NK-92 (cell line): ENCODE data around the gene ELOVL3.
"Not testable (repeated sequence)": the region's sequence is repeated elsewhere in the genome, so short reads cannot be mapped to it uniquely, and the experiment has no call there.

Source experiments
- DNase-seq: peaks from one replicate; lab custom pipeline; 2025; ENCODE audit not compliant: unreplicated experiment; lab: John Stamatoyannopoulos, UW

The ELOVL3 gene, protein sequence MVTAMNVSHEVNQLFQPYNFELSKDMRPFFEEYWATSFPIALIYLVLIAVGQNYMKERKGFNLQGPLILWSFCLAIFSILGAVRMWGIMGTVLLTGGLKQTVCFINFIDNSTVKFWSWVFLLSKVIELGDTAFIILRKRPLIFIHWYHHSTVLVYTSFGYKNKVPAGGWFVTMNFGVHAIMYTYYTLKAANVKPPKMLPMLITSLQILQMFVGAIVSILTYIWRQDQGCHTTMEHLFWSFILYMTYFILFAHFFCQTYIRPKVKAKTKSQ

DNA sequence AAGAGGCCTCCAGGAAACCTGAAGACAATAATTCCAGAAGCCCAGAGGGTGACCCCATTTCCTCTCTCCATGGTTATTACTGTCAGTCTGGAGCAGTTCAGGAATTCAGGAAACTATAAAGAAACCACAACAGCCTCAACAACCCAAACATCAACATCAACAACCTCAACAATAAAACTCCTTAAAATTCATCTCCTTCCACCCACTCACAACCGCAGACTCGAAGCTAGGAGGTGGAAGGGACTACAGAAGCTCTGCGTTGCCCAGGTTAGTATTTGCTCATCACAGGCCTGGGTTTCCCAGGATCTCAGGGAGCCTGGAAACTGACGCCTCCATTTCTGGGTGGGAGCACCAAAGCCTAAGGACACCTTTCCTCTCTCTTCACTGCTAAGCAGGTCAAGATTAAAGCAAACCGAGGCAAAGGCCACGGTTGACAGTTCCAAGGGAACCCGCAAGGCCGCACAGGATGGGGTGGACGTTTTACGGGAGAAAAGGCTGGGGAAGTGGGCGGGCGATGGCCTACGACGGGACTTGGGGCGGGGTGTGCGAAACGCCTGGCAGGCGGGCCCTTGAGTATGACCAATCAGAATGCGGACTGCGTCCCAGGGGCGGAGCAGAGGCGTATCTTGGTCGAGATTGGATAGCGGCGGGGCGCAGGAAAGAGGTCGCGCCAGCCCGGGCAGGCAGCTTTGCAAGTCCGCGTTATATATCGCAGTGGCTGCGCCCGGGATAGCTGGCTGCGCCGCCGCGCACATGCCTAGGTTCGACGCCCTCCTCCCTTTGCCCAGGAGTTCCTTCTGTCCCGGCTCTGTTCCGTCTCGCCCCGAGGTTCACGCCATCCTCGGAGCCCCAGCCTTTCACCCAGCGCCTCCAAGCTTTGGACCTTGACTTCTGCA, at the start of gene ELOVL3:
Gene ELOVL3 (plus strand): TSS at position 654 of the 896 bp plus-strand sequence. CDS start 250 bp downstream, outside the sequence.
- DNase-seq: no peak

DNA sequence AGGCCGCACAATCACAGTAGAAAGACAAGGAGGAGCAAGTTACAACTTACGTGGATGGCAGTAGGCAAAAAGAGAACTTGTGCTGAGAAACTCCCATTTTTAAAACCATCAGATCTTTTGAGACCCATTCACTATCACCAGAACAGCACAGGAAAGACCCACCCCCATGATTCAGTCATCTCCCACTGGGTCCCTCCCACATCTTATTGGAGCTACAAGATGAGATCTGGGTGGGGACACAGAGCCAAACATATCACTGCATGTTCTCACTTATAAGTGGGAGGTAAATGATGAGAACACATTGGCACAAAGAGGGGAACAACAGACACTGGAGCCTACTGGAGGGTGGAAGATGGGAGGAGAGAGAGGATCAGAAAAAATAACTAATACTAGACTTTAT, 41.5 kb upstream of the ELOVL3 start:
- DNase-seq: no peak

DNA sequence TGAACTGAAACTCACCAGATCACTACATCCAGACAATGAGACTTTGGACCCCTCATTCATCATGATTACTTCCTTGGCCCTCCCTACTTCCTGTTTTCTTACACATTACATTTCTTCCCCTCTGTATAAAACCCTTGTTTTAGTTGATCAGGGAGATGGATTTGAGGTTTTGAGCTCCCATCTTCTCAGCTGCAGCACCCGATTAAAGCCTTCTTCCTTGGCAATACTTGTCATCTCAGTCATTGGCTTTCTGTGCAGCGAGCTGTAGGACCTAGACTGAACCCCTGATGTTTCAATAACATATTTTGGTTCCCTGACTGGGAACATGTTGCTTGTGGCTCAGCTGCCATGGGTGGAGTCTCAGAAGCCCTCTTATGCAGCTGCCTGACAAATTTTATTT, 40.8 kb upstream of the ELOVL3 start:
- DNase-seq: no peak

DNA sequence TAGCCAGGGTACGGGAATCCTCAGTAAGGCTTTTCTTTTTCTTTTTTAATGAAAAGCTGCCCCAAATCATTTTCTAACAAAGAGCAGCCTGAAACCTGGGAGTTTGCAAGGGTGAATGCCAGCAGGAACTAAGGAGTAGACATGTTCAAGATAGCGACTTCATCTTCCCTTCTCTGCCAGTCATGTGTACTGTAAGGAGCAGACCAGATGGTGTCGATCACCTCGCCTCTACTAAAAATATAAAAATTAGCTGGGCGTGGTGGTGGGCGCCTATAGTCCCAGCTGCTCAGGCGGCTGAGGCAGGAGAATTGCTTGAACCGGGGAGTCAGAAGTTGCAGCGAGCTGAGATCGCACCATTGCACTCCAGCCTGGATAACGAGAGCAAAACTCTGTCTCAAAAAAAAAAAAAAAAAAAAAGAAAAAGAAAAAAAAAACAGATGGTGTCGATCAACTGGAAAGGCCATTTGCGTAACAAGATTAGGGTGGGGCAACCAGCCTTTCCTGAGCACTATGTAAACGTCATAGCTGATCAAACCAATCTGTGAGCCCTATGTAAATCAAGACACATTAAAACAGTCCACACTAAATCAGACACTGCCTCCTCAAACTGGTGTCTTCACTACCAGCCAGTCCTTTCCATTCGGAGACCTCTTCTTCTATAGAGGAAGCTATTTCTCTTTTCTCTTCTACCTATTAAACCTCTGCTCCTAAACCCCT, 40.1 kb upstream of the ELOVL3 start:
- DNase-seq: no peak

DNA sequence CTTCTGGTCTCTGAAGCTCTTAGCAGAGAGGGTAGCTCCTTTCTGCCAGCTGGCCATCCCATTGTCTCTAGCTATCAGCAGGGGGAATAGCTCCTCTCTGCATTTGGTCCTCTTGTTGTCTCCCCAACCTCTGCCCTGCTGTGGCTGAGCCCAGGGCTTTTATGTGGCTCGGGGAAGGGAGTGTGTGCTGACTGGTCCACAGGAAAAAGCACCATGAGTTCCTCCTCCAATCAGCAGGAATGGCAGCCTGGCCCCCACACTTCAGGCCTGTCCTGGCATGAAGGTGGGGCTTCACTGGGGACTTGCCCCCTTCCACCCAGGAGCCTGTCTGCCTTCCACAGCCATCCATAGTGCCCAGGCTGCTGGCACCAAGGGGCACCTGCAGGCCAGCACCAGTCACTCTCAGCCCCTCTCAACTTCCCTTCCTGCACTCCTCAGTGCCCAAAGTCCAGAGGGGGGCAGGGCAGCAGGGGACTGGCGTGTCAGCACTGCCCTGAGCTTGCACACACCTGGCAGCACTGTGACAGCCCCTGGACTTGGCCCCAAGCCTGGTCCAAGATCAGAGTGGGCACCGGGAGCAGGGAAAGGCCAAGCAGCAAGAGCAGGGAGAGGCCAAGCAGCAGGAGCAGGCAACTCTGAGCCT, 37.7 kb upstream of the ELOVL3 start:
- DNase-seq: no peak

DNA sequence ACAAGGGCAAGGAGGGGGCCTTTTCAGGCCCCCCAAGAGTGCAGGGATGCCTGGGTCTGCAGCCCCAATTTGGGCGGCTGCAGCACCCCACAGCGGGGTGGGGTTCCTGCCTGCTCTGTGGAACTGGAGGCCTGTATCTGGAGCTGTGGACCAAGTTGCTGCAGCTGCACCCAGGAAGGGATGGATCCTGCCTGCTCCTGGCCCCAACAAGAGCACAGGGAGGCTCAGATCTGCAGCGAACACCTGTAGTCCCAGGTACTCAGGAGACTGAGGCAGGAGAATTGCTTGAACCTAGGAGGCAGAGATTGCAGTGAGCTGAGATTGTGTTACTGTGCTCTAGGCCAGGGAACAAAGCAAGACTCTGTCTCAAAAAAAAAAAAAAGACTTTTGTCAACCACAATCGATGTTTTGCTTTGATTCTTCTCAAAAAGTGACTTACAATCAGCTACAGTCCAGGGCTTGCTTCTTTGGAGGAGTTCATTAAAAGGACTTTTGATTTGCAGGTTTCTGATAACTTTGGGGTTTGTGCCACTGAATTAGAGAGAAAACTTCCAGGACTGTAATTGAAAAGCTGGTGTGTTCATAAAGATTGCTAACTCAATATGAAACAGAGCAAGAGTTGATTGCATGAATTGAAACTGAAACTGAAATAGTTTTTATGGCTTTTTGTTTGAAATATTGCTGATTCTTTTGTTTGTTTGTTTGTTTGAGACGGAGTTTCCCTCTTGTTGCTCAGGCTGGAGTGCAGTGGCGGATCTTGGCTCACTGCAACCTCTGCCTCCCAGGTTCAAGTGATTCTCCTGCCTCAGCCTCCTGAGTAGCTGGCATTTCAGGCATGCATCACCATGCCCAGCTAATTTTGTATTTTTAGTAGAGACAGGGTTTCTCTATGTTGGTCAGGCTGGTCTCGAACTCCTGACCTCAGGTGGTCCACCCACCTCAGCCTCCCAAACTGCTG, 36.9 kb upstream of the ELOVL3 start:
- not testable (repeated sequence) for DNase-seq

DNA sequence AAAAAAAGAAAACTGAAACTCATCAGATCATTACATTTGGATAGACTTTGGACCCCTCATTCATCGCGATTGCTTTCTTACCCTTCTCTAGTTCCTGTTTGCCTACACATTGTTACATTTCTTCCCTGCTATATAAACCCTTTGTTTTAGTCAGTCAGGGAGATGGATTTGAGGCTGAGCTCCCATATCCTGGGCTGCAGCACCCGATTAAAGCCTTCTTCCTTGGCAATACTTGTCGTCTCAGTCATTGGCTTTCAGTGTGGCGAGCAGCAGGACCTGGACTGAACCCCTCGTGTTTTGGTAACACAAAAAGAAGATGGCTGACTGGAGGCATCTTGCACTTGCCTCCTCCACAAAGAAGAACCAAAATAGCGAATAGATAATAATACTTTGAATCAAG, 34.1 kb upstream of the ELOVL3 start:
- DNase-seq: no peak

DNA sequence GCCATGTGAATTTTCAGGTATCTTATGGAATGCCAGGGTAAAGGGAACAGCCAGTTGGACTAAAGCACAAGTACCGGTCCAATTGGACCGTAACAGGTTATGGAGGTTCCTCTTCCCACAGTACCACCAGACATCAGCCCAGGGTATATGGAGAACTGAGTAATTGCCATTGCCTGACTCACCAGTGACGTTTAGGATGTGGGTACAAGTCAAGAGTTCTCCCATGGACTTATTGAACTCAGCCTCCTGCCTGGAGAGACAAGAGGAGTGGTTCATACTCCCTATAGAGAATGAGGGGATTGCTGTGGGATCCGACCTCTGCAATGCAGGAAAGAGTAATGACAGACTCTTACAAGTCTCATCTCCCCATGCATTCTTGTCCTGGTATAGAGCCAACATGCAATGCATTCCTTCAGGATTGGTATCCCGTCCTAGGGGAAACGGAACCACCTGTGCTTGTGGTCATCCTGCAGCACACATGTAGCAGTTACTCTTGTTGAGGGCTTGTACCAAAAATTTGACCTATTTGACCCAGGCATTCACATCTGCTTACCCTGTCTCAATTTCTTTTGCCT, 30.7 kb upstream of the ELOVL3 start:
- no peak for DNase-seq

DNA sequence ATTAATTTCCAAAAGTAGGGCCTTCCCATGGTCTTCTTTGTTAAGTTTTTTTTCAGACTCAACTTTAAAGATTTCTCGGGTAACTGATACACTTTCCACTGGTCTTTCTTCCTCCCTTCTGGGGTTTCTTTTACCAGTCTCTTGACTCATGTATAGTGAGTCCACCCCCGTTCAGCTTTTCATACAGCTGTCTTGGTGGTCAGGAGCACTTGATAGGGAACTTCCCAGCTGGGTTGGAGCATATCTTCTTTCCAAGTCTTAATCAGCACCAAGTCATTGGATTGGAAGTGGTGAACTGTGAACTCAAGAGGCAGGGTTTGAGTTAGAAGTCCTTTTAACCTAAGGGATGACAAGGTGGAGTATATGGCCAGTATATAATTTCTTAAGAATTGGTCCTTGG, 29.2 kb upstream of the ELOVL3 start:
- DNase-seq: no peak

DNA sequence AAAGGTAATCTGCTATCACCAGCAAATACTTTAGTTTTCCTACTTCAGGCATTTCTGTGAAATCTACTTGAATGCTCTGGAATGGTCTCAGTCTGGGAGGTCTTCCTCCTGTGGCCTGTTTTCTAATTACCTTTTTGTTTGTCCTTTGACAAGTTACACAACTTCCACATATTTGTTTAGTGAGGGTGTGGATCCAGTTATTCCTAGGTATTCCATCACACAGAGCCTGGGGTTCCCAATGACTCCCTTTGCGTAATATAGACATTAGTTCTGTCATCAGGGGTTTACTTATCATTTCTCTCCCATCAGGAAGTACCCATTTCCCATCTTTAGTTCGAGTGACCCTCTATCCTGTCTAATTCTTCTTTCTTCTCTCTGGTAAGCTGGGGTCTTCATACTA, 28.1 kb upstream of the ELOVL3 start:
- no peak for DNase-seq

DNA sequence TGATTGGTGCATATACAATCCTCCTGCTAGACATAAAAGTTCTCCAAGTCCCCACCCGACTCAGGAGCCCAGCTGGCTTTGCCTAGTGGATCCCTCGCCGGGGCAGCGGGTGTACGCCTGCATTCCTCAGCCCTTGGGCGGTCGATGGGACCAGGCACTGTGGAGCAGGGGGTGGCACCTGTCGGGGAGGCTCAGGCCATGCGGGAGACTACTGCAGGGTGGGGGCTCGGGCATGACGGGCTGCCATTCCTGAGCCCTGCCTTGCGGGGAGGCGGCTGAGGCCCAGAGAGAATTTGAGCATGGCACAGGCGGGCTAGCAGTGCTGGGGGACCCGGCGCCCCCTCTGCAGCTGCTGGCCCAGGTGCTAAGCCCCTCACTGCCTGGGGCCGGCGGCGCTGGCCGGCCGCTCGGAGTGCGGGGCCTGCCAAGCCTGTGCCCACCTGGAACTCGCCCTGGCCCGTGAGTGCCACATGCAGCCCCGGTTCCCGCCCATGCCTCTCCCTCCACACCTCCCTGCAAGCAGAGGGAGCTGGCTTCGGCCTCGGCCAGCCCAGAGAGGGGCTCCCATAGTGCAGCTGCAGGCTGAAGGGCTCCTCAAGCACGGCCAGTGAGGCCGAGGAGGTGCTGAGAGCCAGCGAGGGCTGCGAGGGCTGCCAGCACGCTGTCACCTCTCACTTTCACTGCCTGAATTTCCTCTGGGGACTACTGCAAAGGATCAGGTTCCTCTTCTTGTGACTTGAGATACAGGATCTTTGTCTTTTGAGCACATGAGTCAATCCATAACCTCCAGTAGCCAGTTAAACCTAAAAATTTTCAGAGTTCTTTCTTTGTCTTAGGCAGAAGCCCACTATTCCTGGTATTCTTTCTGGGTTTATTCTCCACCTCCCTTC, 25.1 kb upstream of the ELOVL3 start:
- no peak for DNase-seq

DNA sequence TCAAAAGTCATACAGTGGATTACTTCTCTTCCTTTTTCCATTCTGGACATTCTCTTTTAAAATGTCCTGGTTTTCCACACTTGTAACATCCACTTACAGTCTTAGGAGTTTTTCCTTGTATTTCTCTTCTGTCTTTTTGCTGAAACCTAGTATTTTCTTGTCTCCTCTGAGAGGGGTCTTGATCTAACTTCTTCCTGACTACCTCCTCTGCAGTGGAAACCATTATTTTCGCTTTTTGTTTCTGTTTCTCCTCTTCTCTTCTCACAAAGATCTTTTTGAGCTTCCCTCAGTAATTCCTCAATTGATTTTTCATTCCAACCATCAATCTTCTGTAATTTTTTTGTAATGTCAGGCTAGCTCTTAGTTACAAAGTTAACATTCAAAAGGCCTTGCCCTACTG, 23.7 kb upstream of the ELOVL3 start:
- no peak for DNase-seq

DNA sequence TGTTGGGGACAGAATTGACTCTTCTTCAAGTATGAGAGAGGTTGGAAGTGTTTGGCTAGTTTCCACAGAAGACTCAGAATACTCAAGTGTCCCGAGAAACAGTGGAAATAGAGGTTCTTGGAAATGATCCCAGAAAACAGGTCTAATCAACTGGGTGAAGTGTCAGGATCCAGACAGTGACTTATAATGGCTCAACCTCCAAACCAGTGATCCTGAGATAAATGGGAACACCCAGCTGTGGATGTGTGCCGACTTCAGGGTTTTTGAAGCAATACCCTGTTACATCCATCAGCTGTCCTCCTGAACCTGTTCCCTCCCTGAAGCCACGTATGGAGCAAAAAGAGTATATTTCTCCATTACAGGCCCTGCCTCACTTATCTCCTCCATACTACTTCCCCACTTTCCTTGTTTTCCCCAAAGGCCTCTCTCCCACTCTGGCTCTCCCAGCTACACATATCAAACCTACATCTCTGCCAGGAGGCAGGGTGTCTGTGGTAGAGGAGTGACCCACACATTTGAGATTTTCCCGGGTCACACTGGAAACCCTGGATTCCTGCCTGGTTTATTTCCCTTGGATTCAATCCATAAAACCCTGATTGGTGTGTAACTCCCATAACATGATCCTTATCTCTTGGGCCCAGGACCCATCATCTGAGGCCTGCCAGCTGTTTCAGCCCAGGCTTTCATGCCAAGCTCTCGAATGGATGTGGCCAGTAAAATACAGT, 17.6 kb upstream of the ELOVL3 start:
- no peak for DNase-seq

DNA sequence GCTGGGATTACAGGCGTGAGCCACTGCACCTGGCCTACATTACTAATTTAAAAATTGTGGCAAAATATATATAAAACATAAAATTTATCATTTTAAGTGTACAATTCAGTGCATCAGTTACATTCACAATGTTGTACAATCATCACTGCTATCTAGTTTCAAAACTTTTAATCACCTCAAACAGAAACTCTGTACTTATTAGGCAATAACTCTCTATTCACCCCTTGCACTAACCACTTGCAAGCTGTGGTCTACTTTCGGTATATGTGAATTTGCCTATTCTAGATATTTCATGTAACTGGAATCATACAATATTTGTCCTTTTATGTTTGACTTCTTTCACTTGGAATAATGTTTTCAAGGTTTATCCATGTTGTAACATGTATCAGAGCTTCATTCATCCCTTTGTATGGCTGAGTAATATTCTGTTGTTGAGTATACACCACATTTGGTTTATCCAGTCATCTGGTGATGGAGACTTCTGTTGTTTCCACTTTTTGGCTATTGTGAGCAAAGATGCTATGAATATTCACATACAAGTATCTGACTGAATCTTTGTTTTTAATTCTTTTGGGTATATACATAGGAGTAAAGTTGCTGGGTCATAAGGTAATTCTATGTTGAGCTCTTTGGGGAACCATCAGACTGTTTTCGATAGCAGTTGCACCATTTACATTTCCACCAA, 14.3 kb upstream of the ELOVL3 start:
- DNase-seq: no peak

DNA sequence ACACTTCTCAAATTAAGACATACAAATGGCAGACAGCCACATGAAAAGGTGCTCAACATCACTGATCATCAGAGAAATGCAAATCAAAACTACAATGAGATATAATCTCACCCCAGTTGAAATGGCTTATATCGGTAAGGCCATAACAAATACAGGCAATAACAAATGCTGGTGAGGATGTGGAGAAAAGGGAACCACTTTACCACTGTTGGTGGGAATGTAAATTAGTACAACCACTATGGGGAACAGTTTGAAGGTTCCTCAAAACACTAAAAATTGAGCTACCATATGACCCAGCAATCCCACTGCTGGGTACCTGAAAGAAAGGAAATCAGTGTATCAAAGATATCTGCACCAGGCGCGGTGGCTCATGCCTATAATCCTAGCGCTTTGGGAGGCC, 12.5 kb upstream of the ELOVL3 start:
- DNase-seq: not testable (repeated sequence)

DNA sequence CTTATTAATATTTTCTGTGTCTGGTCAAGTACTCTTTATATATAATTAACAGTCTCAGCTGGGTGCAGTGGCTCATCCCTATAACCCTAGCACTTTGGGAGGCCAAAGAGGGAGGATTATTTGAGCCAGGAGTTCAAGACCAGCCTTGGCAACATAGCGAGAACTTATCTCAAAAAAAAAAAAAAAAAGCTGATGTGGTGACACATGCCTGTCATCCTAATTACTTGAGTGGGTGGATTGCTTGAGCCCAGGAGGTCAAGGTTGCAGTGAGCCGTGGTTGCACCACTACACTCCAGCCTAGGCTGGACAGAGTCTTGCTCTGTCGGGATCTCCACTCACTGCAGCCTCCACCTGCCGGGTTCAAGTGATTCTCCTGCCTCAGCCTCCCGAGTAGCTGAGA, 6.7 kb upstream of the ELOVL3 start:
- no peak for DNase-seq

DNA sequence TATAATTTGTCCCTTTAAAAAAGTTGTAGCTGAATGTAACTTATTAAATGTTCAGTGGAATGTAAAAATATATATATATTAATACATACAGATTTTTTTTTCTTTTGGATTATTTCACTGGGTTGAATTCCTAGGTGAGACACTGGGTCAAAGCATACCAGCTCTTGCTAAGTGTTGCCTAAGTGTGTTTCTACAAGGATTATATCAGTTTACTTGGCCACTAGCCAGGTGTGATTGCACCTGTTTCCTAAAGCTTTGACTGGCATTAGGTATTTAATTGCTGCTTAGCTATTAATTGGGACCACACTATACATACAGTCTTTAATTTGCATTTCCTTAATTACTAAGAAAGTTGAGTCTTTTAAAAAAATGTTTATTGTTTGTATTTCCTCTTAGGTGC, 5.5 kb upstream of the ELOVL3 start:
- no peak for DNase-seq

DNA sequence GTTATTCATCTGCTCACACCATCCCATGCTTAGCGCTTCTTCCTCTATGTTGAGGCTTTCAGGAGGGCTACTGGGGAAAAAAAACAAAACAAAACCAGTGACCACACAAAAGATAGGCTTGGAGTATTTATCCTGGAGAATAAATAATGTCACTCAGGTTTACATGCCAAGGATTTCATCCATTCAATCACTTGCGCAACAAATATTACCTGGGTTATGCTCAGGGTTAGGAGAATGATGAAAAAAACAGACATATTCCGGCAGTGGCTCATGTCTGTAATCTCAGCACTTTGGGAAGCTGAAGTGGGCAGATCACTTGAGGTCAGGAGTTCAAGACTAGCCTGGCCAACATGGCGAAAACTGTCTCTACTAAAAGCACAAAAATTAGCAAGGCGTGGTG, 3.3 kb upstream of the ELOVL3 start:
- no peak for DNase-seq
